ENCODE measurements around the gene USP31. TPM values are rescaled to one million over a fixed set of nuclear protein-coding genes. Genes with fewer than 3 reads are reported as not detected.

Gene USP31
- total and polyA plus RNA-seq, 2 of the 8 experiments (the other 6 are each of a cell fraction or from before 2014, with no cell fraction given): 6.7 to 19.0 TPM

- TF ChIP-seq CHD7 (IDR thresholded peaks at IDR 0.05; ENCODE audit: insufficient replicate concordance, low read length) (no peak), TAF1 (IDR thresholded peaks at IDR 0.05; ENCODE audit: low read depth, low read length) (no peak), SP2 (IDR thresholded peaks at IDR 0.05; ENCODE audit: low read length) (no peak), SIRT6 (IDR thresholded peaks at IDR 0.05; ENCODE audit: low read length) (no peak), RBBP5 (IDR thresholded peaks at IDR 0.05; ENCODE audit: borderline replicate concordance, low read depth, low read length) (no peak), EZH2 (IDR thresholded peaks at IDR 0.05; ENCODE audit: low read depth, low read length, severe bottlenecking) (no peak), SIN3A (conservative IDR thresholded peaks at IDR 0.05 in 1 of 2, IDR thresholded peaks at IDR 0.05 in 1 of 2; ENCODE audit: low read depth in 1 of 2, low read length in 2 of 2) (no peak), RXRA (IDR thresholded peaks at IDR 0.05; ENCODE audit: insufficient read depth, low read depth, low read length) (no peak), RFX5 (IDR thresholded peaks at IDR 0.05; ENCODE audit: borderline replicate concordance, low read depth, low read length) (no peak)
Observed at GRCh38 chr16:23174622-23175021, 25.4 kb upstream of the USP31 start (continued).
